Measurements from ENCODE around the gene PLXNA1.

The PLXNA1 gene

DNA sequence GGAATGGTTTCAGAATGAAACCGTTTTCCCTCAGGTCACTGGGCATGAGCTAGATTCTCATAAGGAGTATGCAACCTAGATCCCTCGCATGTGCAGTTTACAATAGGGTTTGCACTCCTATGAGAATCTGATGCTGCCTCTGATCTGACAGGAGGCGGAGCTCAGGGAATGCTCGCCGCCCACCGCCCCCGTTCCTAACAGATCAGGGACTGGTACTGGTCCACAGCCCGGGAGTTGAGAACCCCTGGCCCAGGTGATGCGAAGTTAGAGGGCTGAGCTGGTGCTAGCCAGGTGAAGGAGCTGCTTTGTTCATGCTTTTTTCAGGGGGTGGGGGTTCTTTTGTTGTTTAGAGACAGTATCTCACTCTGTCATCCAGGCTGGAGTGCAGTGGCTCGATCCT is 15.5 kb upstream of the PLXNA1 start:
- DNase-seq (ENCODE audit: low read depth, low spot score), result no peak

- no peak for DNase-seq (ENCODE audit: low read depth, low spot score)
These were observed 14.2 kb upstream of the PLXNA1 start for GRCh38 chr3:126968391-126969390.

GRCh38 chr3:126969586-126969985 is 13.3 kb upstream of the PLXNA1 start:
- no peak for DNase-seq (ENCODE audit: low read depth, low spot score)

GRCh38 chr3:126970101-126970500 is 12.8 kb upstream of the PLXNA1 start:
- no peak for DNase-seq (ENCODE audit: low read depth, low spot score)

DNA sequence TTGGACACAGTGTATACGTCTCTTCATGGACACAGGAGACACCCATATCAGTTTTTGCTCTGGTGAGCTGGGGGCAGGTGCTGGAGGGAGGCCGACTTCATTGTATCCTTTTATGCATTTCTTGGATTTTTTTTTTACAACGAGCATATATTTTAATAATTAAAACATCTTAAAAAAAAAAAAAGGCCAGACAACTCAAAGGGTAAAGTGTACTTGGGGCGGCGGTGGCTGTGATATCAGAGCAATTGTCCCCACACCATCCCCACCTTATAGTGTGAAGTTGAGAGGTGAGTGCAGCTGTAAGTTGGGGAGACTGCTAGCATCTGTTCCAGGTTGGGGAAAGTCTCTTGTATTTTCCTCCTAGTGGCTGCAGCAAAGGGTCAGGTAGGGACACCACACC is 12.0 kb upstream of the PLXNA1 start:
- no peak for DNase-seq (ENCODE audit: low read depth, low spot score)

DNA sequence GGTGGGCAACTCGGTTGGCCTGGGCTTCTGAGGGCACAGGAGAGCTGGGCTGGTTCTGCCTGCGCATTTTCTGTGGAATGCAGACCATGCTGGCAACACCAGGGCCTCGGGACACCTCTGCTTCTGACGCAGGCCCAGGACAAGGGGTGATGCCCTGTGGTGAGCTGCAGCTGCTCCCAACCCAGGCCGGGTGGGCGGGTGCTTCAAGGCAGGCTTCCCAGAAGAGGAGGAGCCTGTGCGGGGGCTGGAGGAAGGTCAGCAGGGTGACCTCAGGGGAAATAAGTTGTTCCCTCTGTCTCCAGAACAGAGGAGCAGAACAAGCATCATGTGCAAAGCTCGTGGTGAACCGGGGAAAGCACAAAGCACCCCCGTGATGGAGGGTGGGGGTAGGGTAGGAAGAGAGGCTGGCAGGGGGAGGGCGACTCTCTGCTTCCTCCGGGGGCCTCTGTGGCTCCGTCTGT is 11.0 kb upstream of the PLXNA1 start:
- no peak for DNase-seq (ENCODE audit: low read depth, low spot score)

GRCh38 chr3:126972866-126973265 is 10.0 kb upstream of the PLXNA1 start:
- no peak for DNase-seq (ENCODE audit: low read depth, low spot score)

DNA sequence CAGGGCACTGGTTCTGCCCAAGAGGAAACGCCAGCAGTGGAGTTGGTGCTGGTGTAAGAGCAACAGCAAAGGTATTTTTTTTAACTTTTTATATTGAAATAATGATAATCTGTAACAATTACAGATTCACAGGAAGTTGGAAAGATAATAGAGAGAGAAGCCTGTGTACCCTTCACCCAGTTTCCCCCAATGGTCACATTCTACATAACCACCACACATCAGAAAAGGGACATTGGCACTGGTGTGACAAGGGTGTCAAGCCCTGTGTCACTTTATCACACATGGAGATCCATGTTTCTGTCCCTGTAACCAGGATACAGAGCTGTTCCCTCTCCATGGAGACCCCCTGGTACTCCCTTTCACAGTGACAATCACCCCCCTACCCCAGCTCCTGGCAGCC is 9.1 kb upstream of the PLXNA1 start:
- no peak for DNase-seq (ENCODE audit: low read depth, low spot score)

DNA sequence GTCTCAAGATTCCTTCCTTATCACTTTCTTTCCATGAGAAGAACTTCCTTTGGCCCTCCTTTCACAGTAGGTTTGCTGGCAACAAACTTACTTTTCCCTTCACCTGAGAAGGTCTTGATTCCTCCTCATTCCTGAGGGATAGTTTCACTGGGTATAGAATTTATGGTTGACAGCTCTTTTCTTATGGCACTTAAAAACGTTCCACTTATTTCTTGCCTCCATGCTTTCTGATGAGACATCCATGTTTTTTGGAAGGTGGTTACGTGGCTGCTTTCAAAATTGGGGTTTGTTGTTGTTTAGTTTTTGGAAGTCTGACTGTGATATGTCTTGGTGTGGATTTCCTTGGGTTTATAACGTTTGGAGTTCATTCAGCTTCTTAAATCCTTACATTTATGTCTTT is 8.2 kb upstream of the PLXNA1 start:
- no peak for DNase-seq (ENCODE audit: low read depth, low spot score)

DNA sequence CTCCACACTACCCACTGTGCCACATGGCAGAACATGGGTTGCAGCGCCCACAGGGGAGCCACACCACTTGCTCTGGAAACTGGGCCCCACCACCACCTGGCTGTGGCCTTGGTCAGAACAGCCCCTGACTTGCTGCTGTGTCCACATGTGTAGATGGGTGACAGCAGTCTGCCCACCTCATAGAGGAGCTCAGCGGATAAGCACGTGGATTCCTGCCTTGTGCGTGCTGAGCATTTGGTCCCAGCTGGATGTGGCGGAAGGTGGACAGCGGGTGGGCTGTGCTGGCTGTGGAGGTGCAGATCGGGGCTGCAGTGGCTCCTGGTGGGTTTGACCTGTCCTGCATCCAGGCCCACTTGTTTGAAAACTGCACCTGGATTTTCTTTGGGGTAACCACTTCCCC is 6.0 kb upstream of the PLXNA1 start:
- no peak for DNase-seq (ENCODE audit: low read depth, low spot score)

- no peak for DNase-seq (ENCODE audit: low read depth, low spot score)
These were observed 5.1 kb upstream of the PLXNA1 start for GRCh38 chr3:126977821-126978220.

- no peak for DNase-seq (ENCODE audit: low read depth, low spot score)
These were observed 4.6 kb upstream of the PLXNA1 start for GRCh38 chr3:126978291-126978690.

DNA sequence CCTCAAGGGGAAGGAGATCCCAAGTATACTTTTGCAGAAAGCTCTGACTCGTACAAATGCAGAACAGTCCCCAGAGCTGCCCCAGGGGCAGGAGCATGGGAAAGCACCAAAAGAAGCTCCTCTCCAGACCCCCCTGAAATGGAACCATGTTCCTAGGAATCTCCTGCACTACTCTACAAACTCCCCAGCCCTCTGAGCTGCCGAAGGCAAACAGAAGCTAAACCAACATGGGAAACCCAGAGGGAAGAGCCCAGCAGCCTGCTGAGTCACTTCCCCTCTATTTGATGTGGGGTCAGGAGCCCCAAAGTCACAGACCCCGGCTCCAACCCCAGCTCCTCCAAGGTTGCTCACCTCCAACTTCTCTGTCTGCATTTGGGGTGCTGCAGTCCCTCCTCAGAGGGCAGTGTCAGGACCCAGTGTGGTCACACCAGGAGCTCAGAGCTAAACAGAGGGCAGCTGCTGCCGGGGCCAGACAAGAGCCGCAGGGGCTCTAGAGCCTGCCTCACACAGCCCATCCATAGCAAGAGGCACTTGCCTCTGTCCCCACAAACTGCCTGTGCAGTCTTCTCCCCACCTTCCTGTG is 3.8 kb upstream of the PLXNA1 start:
- DNase-seq (ENCODE audit: low read depth, low spot score), result no peak

DNA sequence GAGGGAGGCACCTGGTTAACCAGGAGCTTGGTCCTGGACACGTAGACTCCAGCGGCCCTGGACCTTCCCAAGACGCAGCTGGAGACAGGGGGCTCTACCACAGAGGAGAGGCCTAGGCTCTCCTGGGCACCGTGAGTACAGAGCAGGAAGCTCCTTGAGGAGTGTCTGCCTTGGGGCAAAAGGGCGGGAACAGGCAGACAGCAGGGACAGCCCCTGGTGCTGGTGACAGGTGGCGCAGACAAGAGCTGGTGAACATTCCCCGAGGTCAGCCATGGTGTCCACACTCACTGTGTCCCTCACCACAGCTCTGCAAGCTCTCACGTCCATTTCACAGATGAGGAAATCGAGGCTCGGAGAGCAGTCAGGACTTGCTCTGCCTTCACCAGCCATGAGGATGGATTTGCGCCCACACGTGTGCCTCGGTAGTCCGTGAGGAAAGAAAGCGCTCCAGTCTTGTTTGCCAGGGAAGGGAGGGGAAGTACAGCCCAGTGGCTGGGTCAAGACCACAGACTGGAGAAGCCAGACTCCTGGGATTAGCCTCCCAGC is 2.6 kb upstream of the PLXNA1 start:
- no peak for DNase-seq (ENCODE audit: low read depth, low spot score)

DNA sequence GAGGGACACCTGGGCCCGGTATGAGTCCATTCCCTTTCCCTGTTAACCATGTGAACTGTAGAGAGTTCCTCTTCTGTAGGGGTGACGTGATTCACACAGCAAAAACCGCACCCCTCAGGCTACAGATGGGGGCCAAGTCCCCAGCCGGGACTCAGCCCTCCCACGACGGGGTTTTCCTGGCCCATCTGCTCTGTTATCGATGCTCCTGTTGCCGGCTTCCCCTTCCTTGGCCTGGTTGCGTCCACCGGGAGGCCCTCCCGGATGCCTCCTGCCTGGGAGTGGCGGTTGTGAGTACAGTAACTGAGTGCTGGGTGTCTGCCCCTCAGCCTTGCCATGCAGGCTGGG is 817 bp upstream of the PLXNA1 start:
- peak; percentile 14 for DNase-seq (ENCODE audit: low read depth, low spot score)

DNA sequence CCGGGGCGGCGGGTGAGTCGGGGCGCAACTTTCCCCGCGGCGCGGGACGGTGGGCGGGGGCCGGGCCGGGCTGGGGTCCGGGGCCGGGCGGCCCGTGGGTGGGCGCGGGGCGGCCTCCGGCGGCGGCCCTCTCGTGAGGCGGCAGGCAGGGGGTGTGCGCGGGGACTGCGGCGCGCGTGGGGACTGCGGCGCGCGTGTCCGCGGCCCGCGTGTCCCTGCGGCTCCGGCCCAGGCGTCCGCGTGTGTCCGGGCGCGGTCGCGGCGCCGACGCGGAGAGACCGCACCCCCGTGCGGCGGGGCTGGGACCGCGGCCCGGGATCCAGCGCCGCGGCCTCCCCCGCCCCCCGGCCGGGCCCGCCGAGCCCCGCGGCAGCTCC is 349 bp downstream of the PLXNA1 start:
- DNase-seq (ENCODE audit: low read depth, low spot score), result no peak

DNA sequence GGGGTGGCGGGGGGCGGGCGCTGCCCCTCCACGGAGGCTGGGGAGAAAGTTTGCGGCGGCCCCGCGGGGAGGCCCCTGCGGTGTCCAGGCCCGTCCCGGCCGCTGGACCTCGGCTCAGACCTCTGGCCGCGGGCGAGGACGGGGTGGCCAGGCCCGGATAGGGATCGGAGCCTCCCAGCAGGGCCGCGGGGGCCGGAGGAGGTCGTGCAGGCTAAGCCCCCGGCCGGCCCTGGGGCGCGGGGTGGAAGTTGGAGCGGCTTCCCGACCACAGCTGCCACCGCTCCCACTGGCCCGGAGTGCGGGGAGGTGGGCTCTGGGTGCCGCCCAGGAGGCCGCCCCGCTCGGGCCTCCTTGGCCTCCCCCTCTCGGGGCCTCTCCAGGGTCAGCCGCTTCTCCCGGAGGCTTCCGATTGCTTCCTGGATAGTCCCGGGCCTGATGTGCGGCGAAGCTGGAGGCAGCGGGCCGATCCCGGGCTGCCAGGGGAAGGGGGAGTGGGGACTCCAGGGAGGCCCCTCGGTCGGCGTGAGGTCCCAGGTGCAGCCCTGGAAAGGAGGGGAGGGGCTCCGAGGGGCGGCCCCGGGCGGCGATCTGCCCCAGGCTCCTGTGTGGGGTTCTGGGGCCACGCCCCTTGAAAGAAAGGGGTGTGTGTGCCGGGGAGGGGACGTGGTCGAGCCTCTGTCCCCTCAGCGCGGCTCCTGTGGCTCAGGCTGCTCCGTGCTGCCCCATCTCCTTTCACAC is 907 bp downstream of the PLXNA1 start:
- peak; percentile 3 for DNase-seq (ENCODE audit: low read depth, low spot score)

DNA sequence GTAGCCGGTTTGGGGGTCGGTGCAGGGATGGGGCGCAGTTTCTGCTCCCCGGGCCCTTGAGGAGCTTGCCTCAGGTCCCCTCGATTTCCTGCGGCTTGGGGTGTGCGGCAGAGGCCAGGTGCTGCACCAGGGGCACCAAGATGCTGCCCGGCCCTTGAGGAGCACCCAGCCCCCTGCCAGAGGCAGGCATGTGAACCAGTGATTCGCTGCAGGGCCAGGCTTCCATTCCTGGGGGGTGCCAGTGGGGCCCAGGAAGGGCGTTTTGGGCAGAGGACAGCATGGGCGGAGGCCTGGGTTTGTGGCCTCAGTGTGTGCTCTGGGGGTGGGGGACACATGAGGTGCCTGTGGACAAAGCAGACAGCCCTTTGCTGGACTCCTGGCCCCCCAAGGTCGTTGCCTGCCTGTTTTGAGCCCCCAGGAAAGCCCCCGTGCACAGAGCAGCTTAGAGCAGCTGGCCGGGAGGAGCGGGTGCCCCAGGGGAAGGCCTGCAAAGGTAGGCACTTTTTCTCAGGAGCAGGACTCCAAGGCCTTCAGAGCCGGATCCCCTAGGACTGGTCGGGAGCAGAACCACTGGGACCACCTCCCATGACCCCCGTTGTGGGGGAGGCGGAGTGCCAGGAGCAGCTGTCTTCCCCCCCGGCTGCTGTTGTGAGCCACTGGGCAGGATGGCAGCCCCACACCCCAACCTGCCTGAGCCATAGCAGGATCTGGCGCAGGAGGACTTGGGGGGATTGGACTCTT is 1.6 kb downstream of the PLXNA1 start:
- DNase-seq (ENCODE audit: low read depth, low spot score), result no peak

- DNase-seq (ENCODE audit: low read depth, low spot score), result no peak
These were observed 2.4 kb downstream of the PLXNA1 start for GRCh38 chr3:126985132-126985985.

DNA sequence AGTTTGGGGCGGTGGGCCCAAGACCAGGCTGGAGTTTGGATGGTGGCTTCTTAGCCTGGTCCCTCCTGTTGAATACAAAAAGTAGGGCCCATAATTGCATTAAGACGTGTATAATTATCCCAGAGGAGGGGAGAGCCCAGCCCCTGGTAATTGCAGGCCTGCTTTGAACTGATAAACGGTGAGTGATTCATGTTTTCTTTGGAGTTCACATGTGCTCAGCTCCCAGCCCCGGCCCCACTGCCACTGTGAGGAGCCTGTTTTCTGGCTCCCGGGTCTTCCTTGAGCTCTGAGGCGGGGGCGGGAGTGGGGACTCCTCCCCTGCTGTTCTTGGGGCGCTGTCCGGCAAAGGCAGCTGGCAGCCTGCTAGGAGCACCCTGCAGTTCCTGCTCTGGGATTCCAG is 3.1 kb downstream of the PLXNA1 start:
- no peak for DNase-seq (ENCODE audit: low read depth, low spot score)

- DNase-seq (ENCODE audit: low read depth, low spot score), result no peak
These were observed 4.2 kb downstream of the PLXNA1 start for GRCh38 chr3:126987129-126987528.
